ENCODE data around the gene GPANK1. TPM values are rescaled to one million over a fixed set of nuclear protein-coding genes. Genes with fewer than 3 reads are reported as not detected.
A peak's percentile ranks its signal among the peaks of the same experiment; 100 is the strongest.

The GPANK1 gene
- total and polyA plus RNA-seq, 9 of the 15 experiments (the other 6 are each of a cell fraction or from before 2014, with no cell fraction given), result 32.2 to 111 (median 46.3) TPM

GRCh38 chr6:31652925-31653724, 11.7 kb downstream of the GPANK1 start (continued):
- TF ChIP-seq STAT5B (CRISPR knock-in tag; IDR thresholded peaks at IDR 0.05), result no peak
- TF ChIP-seq, protein P1, sequence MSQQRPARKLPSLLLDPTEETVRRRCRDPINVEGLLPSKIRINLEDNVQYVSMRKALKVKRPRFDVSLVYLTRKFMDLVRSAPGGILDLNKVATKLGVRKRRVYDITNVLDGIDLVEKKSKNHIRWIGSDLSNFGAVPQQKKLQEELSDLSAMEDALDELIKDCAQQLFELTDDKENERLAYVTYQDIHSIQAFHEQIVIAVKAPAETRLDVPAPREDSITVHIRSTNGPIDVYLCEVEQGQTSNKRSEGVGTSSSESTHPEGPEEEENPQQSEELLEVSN (IDR thresholded peaks at IDR 0.05; ENCODE audit: borderline replicate concordance in 1 of 2, extremely low read depth in 1 of 2, insufficient read depth in 1 of 2, insufficient read length in 1 of 2, low read depth in 1 of 2, low read length in 1 of 2, poor library complexity in 1 of 2, severe bottlenecking in 1 of 2), result peak; percentile 29 to 70
- no peak for TF ChIP-seq ZNF551 (CRISPR knock-in tag; IDR thresholded peaks at IDR 0.05)
- peak; percentile 90; the same call in 1 of the 2 replicates for TF ChIP-seq CREB3L1 (IDR thresholded peaks at IDR 0.05; ENCODE audit: borderline replicate concordance, low read depth)
- TF ChIP-seq L3MBTL2 (IDR thresholded peaks at IDR 0.05), result peak; percentile 63; the same call in 1 of the 2 replicates
- TF ChIP-seq FOXK1 (CRISPR knock-in tag; IDR thresholded peaks at IDR 0.05; ENCODE audit: borderline replicate concordance), result peak; percentile 98
- peak; percentile 98 for TF ChIP-seq BRD9 (IDR thresholded peaks at IDR 0.05; ENCODE audit: low read depth, partially characterized antibody)
- TF ChIP-seq, protein P2, sequence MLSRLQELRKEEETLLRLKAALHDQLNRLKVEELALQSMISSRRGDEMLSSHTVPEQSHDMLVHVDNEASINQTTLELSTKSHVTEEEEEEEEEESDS (CRISPR knock-in tag; IDR thresholded peaks at IDR 0.05), result no peak
- TF ChIP-seq CTBP1 (IDR thresholded peaks at IDR 0.05; ENCODE audit: borderline replicate concordance), result peak; percentile 92; the same call in 1 of the 2 replicates
- TF ChIP-seq, protein P3, sequence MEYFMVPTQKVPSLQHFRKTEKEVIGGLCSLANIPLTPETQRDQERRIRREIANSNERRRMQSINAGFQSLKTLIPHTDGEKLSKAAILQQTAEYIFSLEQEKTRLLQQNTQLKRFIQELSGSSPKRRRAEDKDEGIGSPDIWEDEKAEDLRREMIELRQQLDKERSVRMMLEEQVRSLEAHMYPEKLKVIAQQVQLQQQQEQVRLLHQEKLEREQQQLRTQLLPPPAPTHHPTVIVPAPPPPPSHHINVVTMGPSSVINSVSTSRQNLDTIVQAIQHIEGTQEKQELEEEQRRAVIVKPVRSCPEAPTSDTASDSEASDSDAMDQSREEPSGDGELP (CRISPR knock-in tag; IDR thresholded peaks at IDR 0.05; ENCODE audit: borderline replicate concordance), result no peak
- peak; percentile 61; the same call in 1 of the 2 replicates for TF ChIP-seq HNRNPL (IDR thresholded peaks at IDR 0.05; ENCODE audit: low read depth, low read length)
- TF ChIP-seq ZNF609 (CRISPR knock-in tag; IDR thresholded peaks at IDR 0.05; ENCODE audit: borderline replicate concordance), result peak; percentile 79; the same call in 1 of the 2 replicates
- no peak for TF ChIP-seq NFE2L1 (tag; IDR thresholded peaks at IDR 0.05; ENCODE audit: borderline replicate concordance, low read depth)
- no peak for TF ChIP-seq ELF1 (tag; IDR thresholded peaks at IDR 0.05)
